ENCODE measurements around the gene NUB1.

The NUB1 gene

GRCh38 chr7:151423936-151424335 is 82.3 kb downstream of the NUB1 start:
- Mint-ChIP-seq H3K4me3 (no peak overlapping the region), H3K36me3 (peaks cover 4% of the 10 kb centered on the region), H3K27me3 (peaks cover 68% of the 10 kb centered on the region), H3K9me3 (peaks cover 13% of the 10 kb centered on the region), H3K27ac (no peak overlapping the region), H3K4me1 (peaks cover 14% of the 10 kb centered on the region)
- CTCF ChIA-PET = no interaction called here
- DNase-seq = no peak

GRCh38 chr7:151424799-151425198 is 83.2 kb downstream of the NUB1 start:
- Mint-ChIP-seq H3K9me3 (peaks cover 13% of the 10 kb centered on the region), H3K4me1 (peaks cover 23% of the 10 kb centered on the region), H3K27me3 (peaks cover 66% of the 10 kb centered on the region), H3K4me3 (no peak overlapping the region), H3K27ac (no peak overlapping the region), H3K36me3 (peaks cover 4% of the 10 kb centered on the region)
- CTCF ChIA-PET = no interaction called here
- no peak for DNase-seq

GRCh38 chr7:151425670-151426440 is 84.2 kb downstream of the NUB1 start:
- no peak overlapping the region for H3K27ac Mint-ChIP-seq
- H3K27me3 Mint-ChIP-seq = peaks cover 59% of the 10 kb centered on the region
- peaks cover 4% of the 10 kb centered on the region for H3K36me3 Mint-ChIP-seq
- no peak overlapping the region for H3K4me3 Mint-ChIP-seq
- peaks cover 32% of the 10 kb centered on the region for H3K4me1 Mint-ChIP-seq
- peaks cover 9% of the 10 kb centered on the region for H3K9me3 Mint-ChIP-seq
- CTCF ChIA-PET = no interaction called here
- no peak for DNase-seq

- H3K4me3 Mint-ChIP-seq = no peak overlapping the region
- CTCF ChIA-PET = no interaction called here
- no peak for DNase-seq
- H3K27ac Mint-ChIP-seq = no peak overlapping the region
- H3K4me1 Mint-ChIP-seq = peaks cover 38% of the 10 kb centered on the region
- peaks cover 4% of the 10 kb centered on the region for H3K36me3 Mint-ChIP-seq
- H3K9me3 Mint-ChIP-seq = peaks cover 9% of the 10 kb centered on the region
- peaks cover 56% of the 10 kb centered on the region for H3K27me3 Mint-ChIP-seq
These were observed 84.9 kb downstream of the NUB1 start for GRCh38 chr7:151426441-151426903.

- Mint-ChIP-seq H3K27ac (no peak overlapping the region), H3K27me3 (peaks cover 51% of the 10 kb centered on the region), H3K4me1 (peaks cover 41% of the 10 kb centered on the region), H3K36me3 (no peaks in the 10 kb centered on the region), H3K9me3 (peaks cover 4% of the 10 kb centered on the region), H3K4me3 (no peak overlapping the region)
- CTCF ChIA-PET = no interaction called here
- DNase-seq = no peak
These were observed 85.5 kb downstream of the NUB1 start for GRCh38 chr7:151426904-151427704.

- peaks cover 50% of the 10 kb centered on the region for H3K27me3 Mint-ChIP-seq
- peak overlapping the region; percentile 81 for H3K27ac Mint-ChIP-seq
- no peak overlapping the region for H3K4me3 Mint-ChIP-seq
- CTCF ChIA-PET = interaction anchor here (1.1 kb wide), 1 partner anchor 20 kb away, joined by 4 read pairs; no protein-coding TSS in a partner anchor
- H3K36me3 Mint-ChIP-seq = no peaks in the 10 kb centered on the region
- no peak for DNase-seq
- no peaks in the 10 kb centered on the region for H3K9me3 Mint-ChIP-seq
- peaks cover 47% of the 10 kb centered on the region for H3K4me1 Mint-ChIP-seq
These were observed 86.2 kb downstream of the NUB1 start for GRCh38 chr7:151427705-151428377.

Measured in activated naive CD4-positive, alpha-beta T cell treated with anti-CD3 and anti-CD28 coated beads, Interleukin-2, amount 10 ng/mL, durations not matched to agents 7 days and 5 days (primary cell).